ENCODE results near the gene ACTN4.
"Not testable (repeated sequence)": the region's sequence is repeated elsewhere in the genome, so short reads cannot be mapped to it uniquely, and the experiment has no call there.

DNA sequence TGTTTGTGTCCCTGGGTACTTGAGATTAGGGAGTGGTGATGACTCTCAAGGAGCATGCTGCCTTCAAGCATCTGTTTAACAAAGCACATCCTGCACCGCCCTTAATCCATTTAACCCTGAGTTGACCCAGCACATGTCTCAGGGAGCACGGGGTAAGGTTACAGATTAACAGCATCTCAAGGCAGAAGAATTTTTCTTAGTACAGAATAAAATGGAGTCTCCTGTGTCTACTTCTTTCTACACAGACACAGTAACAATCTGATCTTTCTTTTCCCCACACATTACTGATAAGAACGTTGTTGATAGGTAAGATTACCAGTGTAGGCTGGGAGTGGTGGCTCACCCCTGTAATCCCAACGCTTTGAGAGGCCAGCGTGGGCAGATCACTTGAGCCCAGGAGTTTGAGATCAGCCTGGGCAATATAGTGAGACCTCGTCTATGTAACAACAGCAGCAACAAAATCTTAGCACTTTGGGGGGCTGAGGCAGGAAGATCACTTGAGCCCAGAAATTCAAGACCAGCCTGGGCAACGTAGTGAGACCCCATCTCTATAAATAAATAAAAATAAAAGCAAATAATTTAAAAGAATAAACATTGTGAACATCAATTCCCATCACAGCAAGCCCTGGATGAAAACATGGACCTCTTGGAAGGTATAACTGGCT is 15.5 kb upstream of the ACTN4 start:
- TF ChIP-seq, protein P1, sequence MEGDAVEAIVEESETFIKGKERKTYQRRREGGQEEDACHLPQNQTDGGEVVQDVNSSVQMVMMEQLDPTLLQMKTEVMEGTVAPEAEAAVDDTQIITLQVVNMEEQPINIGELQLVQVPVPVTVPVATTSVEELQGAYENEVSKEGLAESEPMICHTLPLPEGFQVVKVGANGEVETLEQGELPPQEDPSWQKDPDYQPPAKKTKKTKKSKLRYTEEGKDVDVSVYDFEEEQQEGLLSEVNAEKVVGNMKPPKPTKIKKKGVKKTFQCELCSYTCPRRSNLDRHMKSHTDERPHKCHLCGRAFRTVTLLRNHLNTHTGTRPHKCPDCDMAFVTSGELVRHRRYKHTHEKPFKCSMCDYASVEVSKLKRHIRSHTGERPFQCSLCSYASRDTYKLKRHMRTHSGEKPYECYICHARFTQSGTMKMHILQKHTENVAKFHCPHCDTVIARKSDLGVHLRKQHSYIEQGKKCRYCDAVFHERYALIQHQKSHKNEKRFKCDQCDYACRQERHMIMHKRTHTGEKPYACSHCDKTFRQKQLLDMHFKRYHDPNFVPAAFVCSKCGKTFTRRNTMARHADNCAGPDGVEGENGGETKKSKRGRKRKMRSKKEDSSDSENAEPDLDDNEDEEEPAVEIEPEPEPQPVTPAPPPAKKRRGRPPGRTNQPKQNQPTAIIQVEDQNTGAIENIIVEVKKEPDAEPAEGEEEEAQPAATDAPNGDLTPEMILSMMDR (IDR thresholded peaks at IDR 0.05; ENCODE audit: poor library complexity): not testable (repeated sequence)
- TF ChIP-seq EZH2 (IDR thresholded peaks at IDR 0.05; ENCODE audit: borderline replicate concordance): not testable (repeated sequence)

Data from hepatocyte (in vitro differentiated cells).